ENCODE results near the gene EFHD2.
A peak's percentile ranks its signal among the peaks of the same experiment; 100 is the strongest.

The EFHD2 gene

DNA sequence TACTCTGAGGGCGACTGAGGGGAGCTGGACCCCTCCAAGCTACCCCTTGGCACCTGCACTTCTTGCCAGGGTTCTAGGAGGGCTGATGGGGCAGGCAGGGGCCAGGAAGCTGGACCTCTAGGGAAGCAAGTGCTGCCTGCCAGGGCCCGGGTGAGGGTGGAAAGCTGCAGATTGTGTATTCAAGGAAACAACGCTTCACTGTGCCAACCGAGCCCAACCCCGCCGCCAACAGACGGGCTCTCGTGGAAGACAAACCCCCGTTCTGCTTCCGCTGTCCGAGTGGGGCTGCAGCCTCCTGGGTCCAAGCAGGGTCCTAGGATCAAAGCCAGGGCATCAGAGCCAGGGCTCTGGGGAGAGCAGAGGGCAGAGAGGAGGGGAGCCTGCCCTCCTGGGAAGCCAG lies 3.2 kb downstream of the EFHD2 start:
- Histone ChIP-seq H3K4me1 (ENCODE audit: control insufficient read depth, insufficient read depth, low read length) (peaks cover 53% of the 10 kb centered on the region), H3K9ac (ENCODE audit: low read length in 2 of 2) (no peak overlapping the region)

DNA sequence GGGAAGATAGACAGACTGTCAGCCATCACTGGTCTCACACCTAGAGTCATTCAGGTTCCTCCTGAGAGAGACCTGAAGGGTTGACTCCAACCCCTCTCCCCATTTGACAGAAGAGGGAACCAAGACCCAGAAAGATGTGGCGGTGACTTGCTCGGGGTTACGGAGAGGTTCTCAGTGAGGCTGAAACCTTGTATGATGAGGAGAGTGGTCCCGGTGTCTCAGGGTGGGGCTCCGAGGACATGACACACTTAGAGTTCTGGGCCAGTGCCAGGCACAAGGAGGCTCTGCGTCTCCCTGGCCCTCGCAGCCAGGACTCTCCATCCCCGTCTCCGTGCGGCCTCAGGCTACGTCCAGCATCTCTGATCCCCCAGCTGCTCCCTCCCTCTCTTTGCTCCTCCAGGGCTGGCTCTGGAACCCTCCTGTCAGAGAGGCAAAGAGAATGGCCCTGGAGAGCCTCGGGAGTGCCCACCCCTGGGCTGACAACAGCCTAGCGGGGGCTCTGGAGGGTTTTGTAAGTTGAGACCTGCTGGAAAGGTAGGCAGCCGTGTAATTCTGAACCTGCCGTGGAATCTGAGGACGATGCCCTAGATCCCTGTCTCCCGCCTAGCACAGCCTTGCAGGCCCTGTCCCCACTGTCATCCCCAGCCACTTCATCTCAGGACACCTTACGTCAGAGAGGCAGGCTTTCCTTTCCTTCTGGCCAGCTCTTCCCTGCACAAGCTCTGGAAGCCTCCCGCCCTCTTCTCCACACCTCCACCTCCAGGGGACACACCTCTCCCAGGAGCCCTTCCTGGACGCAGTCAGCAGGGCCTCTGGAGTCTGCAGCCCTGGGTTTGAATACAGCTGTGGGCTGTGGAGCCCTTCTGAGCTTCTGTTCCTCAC lies 4.1 kb downstream of the EFHD2 start:
- Histone ChIP-seq H3K36me3 (ENCODE audit: control insufficient read depth in 2 of 2, insufficient read depth in 2 of 2, low read length in 2 of 2) (peaks cover 0 to 2% of the 10 kb centered on the region in 2 donors), H3K27me3 (ENCODE audit: control insufficient read depth in 1 of 2, insufficient read depth in 2 of 2, low read length in 2 of 2) (no peaks in the 10 kb centered on the region), H3K9ac (ENCODE audit: low read length in 2 of 2) (no peak overlapping the region), H3K4me1 (ENCODE audit: control insufficient read depth, insufficient read depth, low read length) (peaks cover 55% of the 10 kb centered on the region), H3K9me3 (ENCODE audit: control insufficient read depth in 2 of 2, low read length in 2 of 2) (no peaks in the 10 kb centered on the region), H3K4me3 (ENCODE audit: low read length in 2 of 2) (no peak overlapping the region), H3K27ac (ENCODE audit: low read length) (peak overlapping the region; percentile 11)

More for the DNA sequence above, 3.2 kb downstream of the EFHD2 start:
- Histone ChIP-seq H3K27ac (ENCODE audit: low read length) (peak overlapping the region; percentile 31), H3K4me3 (ENCODE audit: low read length in 2 of 2) (peak overlapping the region in 1 of 2 donors; percentile 8), H3K36me3 (ENCODE audit: control insufficient read depth in 2 of 2, insufficient read depth in 2 of 2, low read length in 2 of 2) (peaks cover 0 to 2% of the 10 kb centered on the region in 2 donors), H3K27me3 (ENCODE audit: control insufficient read depth in 1 of 2, insufficient read depth in 2 of 2, low read length in 2 of 2) (no peaks in the 10 kb centered on the region), H3K9me3 (ENCODE audit: control insufficient read depth in 2 of 2, low read length in 2 of 2) (no peaks in the 10 kb centered on the region)

DNA sequence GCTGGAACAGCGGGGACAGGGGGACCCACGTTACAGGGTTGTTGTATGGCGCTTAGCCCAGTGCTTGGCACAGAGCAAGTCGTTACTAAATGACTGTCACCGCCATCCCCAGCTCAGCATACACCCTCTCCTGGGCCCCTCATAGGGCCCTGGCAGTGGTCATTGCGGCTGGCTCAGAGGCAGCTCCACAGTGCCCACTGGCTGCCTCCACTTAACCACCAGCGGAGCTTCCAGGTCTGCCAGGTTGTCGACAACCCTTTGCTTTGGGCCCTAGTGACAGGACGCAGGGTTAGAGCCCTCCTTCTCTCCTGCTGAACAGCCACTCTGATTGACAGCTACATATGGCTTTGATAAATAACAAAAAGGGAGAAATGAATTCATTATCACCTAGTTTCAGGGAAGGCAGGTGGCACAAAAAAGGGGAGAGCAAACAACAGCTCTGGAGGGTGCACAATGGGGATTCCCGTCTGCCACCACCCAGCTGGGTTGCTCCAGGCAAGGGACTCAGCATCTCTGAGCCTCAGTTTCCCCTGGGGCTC lies 4.8 kb downstream of the EFHD2 start:
- H3K4me1 ChIP-seq (ENCODE audit: control insufficient read depth, insufficient read depth, low read length): peaks cover 57% of the 10 kb centered on the region
- H3K4me3 ChIP-seq (ENCODE audit: low read length in 2 of 2): no peak overlapping the region
- no peaks in the 10 kb centered on the region for H3K27me3 ChIP-seq (ENCODE audit: control insufficient read depth in 1 of 2, insufficient read depth in 2 of 2, low read length in 2 of 2)
- H3K9ac ChIP-seq (ENCODE audit: low read length in 2 of 2): no peak overlapping the region
- H3K27ac ChIP-seq (ENCODE audit: low read length): no peak overlapping the region
- H3K9me3 ChIP-seq (ENCODE audit: control insufficient read depth in 2 of 2, low read length in 2 of 2): no peaks in the 10 kb centered on the region
- peaks cover 0 to 2% of the 10 kb centered on the region in 2 donors for H3K36me3 ChIP-seq (ENCODE audit: control insufficient read depth in 2 of 2, insufficient read depth in 2 of 2, low read length in 2 of 2)

DNA sequence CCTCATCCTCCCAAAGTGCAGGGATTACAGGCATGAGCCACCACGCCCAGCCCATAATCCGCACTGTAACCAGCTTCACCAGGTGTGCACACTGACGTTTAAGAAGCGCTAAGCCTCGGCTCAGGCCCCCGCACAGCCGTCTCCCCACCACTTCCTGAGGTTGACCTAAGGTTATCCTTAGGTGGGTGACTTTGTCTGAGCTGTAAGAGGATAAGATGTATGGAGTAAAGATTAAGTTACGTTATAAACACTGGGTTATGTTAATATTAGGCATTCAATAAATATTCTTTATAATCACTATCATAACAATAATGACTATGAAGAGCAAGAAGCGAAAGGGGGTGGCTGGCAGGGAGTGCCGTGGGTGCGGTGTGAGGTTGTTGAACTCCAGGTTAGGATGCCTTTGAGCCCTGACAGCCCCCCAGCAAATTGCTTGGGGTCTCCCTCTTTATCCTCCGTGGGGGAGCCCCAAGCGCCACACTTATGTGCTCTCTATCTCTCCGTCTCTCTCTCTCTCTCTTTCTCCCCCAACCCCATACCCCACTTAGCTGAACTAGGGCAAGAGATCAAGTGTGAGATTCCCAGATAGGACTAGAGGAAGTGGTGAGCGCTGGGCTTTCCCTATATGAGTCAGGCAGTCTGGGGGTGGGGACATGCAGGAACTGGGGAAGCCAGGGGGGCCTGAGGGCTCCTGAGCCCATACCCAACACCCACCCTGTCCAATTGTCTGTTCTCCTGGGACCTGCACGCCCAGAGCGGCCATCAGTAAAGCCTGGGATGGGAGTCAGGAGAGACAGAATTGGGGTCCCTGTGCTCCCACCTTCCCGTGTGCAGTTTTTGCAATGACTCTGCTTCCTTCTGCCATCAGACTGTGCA lies 7.6 kb downstream of the EFHD2 start:
- Histone ChIP-seq H3K9ac (ENCODE audit: low read length in 2 of 2) (no peak overlapping the region), H3K27me3 (ENCODE audit: control insufficient read depth in 1 of 2, insufficient read depth in 2 of 2, low read length in 2 of 2) (no peaks in the 10 kb centered on the region), H3K36me3 (ENCODE audit: control insufficient read depth in 2 of 2, insufficient read depth in 2 of 2, low read length in 2 of 2) (peaks cover 0 to 2% of the 10 kb centered on the region in 2 donors), H3K4me1 (ENCODE audit: control insufficient read depth, insufficient read depth, low read length) (peaks cover 48% of the 10 kb centered on the region), H3K9me3 (ENCODE audit: control insufficient read depth in 2 of 2, low read length in 2 of 2) (no peaks in the 10 kb centered on the region), H3K27ac (ENCODE audit: low read length) (no peak overlapping the region), H3K4me3 (ENCODE audit: low read length in 2 of 2) (no peak overlapping the region)

- H3K4me1 ChIP-seq (ENCODE audit: control insufficient read depth, insufficient read depth, low read length): peaks cover 37% of the 10 kb centered on the region
- no peaks in the 10 kb centered on the region for H3K27me3 ChIP-seq (ENCODE audit: control insufficient read depth in 1 of 2, insufficient read depth in 2 of 2, low read length in 2 of 2)
- no peaks in the 10 kb centered on the region for H3K9me3 ChIP-seq (ENCODE audit: control insufficient read depth in 2 of 2, low read length in 2 of 2)
- H3K4me3 ChIP-seq (ENCODE audit: low read length in 2 of 2): no peak overlapping the region
- H3K27ac ChIP-seq (ENCODE audit: low read length): no peak overlapping the region
- no peak overlapping the region for H3K9ac ChIP-seq (ENCODE audit: low read length in 2 of 2)
- peaks cover 0 to 2% of the 10 kb centered on the region in 2 donors for H3K36me3 ChIP-seq (ENCODE audit: control insufficient read depth in 2 of 2, insufficient read depth in 2 of 2, low read length in 2 of 2)
These were observed 9.3 kb downstream of the EFHD2 start for GRCh38 chr1:15418806-15419515.

DNA sequence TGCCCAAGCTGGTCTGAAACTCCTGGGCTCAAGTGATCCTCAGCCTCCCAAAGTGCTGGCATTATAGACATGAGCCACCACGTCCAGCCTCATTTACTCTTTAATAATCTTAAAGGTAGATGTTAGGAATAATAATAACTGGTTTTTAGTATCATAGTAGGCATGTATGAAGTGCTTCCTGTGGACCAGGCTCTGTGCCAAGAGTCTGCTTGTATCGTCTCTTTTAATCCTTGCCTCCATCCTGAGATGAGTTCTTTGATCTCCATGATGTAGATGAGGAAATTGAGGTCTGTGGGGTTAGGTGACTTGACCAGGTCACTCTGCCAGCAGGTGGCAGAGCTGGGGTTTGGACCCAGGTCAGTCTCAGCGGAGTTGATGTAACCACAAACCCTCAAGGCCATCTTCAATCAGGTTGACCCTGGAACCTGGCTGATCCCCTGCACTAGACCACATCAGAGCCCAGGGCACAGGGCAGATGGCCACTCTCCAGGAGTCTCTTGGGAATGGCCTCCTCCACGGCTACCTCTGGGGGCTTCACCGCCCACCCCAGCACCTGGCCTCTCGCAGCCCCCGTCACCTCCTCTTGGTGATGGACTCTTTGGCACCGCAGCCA lies 11.3 kb downstream of the EFHD2 start:
- Histone ChIP-seq H3K27ac (ENCODE audit: low read length) (no peak overlapping the region), H3K4me3 (ENCODE audit: low read length in 2 of 2) (no peak overlapping the region), H3K9ac (ENCODE audit: low read length in 2 of 2) (no peak overlapping the region), H3K9me3 (ENCODE audit: control insufficient read depth in 2 of 2, low read length in 2 of 2) (no peaks in the 10 kb centered on the region), H3K4me1 (ENCODE audit: control insufficient read depth, insufficient read depth, low read length) (peaks cover 31% of the 10 kb centered on the region), H3K27me3 (ENCODE audit: control insufficient read depth in 1 of 2, insufficient read depth in 2 of 2, low read length in 2 of 2) (no peaks in the 10 kb centered on the region), H3K36me3 (ENCODE audit: control insufficient read depth in 2 of 2, insufficient read depth in 2 of 2, low read length in 2 of 2) (no peaks in the 10 kb centered on the region)

GRCh38 chr1:15422871-15423270 lies 13.2 kb downstream of the EFHD2 start:
- Histone ChIP-seq H3K9me3 (ENCODE audit: control insufficient read depth in 2 of 2, low read length in 2 of 2) (no peaks in the 10 kb centered on the region), H3K27ac (ENCODE audit: low read length) (no peak overlapping the region), H3K4me3 (ENCODE audit: low read length in 2 of 2) (no peak overlapping the region), H3K4me1 (ENCODE audit: control insufficient read depth, insufficient read depth, low read length) (peaks cover 44% of the 10 kb centered on the region), H3K36me3 (ENCODE audit: control insufficient read depth in 2 of 2, insufficient read depth in 2 of 2, low read length in 2 of 2) (no peaks in the 10 kb centered on the region), H3K27me3 (ENCODE audit: control insufficient read depth in 1 of 2, insufficient read depth in 2 of 2, low read length in 2 of 2) (no peaks in the 10 kb centered on the region), H3K9ac (ENCODE audit: low read length in 2 of 2) (no peak overlapping the region)

GRCh38 chr1:15423355-15424077 lies 13.8 kb downstream of the EFHD2 start:
- no peaks in the 10 kb centered on the region for H3K36me3 ChIP-seq (ENCODE audit: control insufficient read depth in 2 of 2, insufficient read depth in 2 of 2, low read length in 2 of 2)
- H3K27ac ChIP-seq (ENCODE audit: low read length): no peak overlapping the region
- no peaks in the 10 kb centered on the region for H3K27me3 ChIP-seq (ENCODE audit: control insufficient read depth in 1 of 2, insufficient read depth in 2 of 2, low read length in 2 of 2)
- peaks cover 46% of the 10 kb centered on the region for H3K4me1 ChIP-seq (ENCODE audit: control insufficient read depth, insufficient read depth, low read length)
- H3K9ac ChIP-seq (ENCODE audit: low read length in 2 of 2): no peak overlapping the region
- no peaks in the 10 kb centered on the region for H3K9me3 ChIP-seq (ENCODE audit: control insufficient read depth in 2 of 2, low read length in 2 of 2)
- H3K4me3 ChIP-seq (ENCODE audit: low read length in 2 of 2): no peak overlapping the region

- Histone ChIP-seq H3K36me3 (ENCODE audit: control insufficient read depth in 2 of 2, insufficient read depth in 2 of 2, low read length in 2 of 2) (no peaks in the 10 kb centered on the region), H3K4me1 (ENCODE audit: control insufficient read depth, insufficient read depth, low read length) (peaks cover 42% of the 10 kb centered on the region), H3K4me3 (ENCODE audit: low read length in 2 of 2) (no peak overlapping the region), H3K27ac (ENCODE audit: low read length) (no peak overlapping the region), H3K9me3 (ENCODE audit: control insufficient read depth in 2 of 2, low read length in 2 of 2) (no peaks in the 10 kb centered on the region), H3K9ac (ENCODE audit: low read length in 2 of 2) (no peak overlapping the region), H3K27me3 (ENCODE audit: control insufficient read depth in 1 of 2, insufficient read depth in 2 of 2, low read length in 2 of 2) (no peaks in the 10 kb centered on the region)
These were observed 14.5 kb downstream of the EFHD2 start for GRCh38 chr1:15424146-15424667.
